CD14-positive monocyte (primary cell): Measurements from ENCODE around the gene DYSF. TPM values are rescaled to one million over a fixed set of nuclear protein-coding genes. Genes with fewer than 3 reads are reported as not detected.

Source experiments
- DNase-seq, 3 donors: peaks; one replicate each; pipeline ENCODE4 v3.0.0-alpha.2; 2011 to 2022
- H2AFZ ChIP-seq: 2 replicates; pipeline ENCODE4 v1.6.0; 2012; ENCODE audit warnings: mild to moderate bottlenecking, low read depth, low read length, inconsistent platforms; ENCODE audit not compliant: insufficient read depth, poor library complexity, severe bottlenecking
- H3K27ac ChIP-seq, 2 donors: 1 replicate in 1 of 2; 2 replicates in 1 of 2; pipeline ENCODE4 v1.5.1; 2012 to 2013; ENCODE audit warnings: low read length in 2 of 2, control low read depth in 1 of 2, inconsistent platforms in 1 of 2, low read depth in 1 of 2, mild to moderate bottlenecking in 1 of 2
- H3K27me3 ChIP-seq, 2 donors: one replicate each; pipeline versions ENCODE4 v1.6.0 to v1.6.1; 2011 to 2013; ENCODE audit warnings: low read length in 2 of 2; ENCODE audit not compliant: control insufficient read depth in 2 of 2, insufficient read depth in 2 of 2
- H3K36me3 ChIP-seq, 2 donors: replicated peaks in 1 of 2; 1 replicate in 1 of 2; 2 replicates in 1 of 2; pipeline versions ENCODE4 v1.5.1 to v1.6.1; 2012 to 2013; ENCODE audit warnings: low read length in 2 of 2, control low read depth in 1 of 2, inconsistent platforms in 1 of 2, mild to moderate bottlenecking in 1 of 2; ENCODE audit not compliant: insufficient read depth in 2 of 2, control insufficient read depth in 1 of 2
- H3K4me1 ChIP-seq, 2 donors: 1 replicate in 1 of 2; 2 replicates in 1 of 2; pipeline versions ENCODE4 v1.5.1 to v1.6.1; 2012 to 2013; ENCODE audit warnings: low read length in 2 of 2, control low read depth in 1 of 2, inconsistent platforms in 1 of 2, mild to moderate bottlenecking in 1 of 2, moderate library complexity in 1 of 2; ENCODE audit not compliant: insufficient read depth in 2 of 2, control insufficient read depth in 1 of 2
- H3K4me2 ChIP-seq: replicated peaks from 2 replicates; pipeline ENCODE3; 2012; ENCODE audit warnings: low read length, moderate library complexity, mild to moderate bottlenecking; ENCODE audit not compliant: poor library complexity, severe bottlenecking; ENCODE audit errors: extremely low read depth
- H3K4me3 ChIP-seq, 3 experiments: fragments of 200-600 bp in 1 of 3; sonication (generic) in 1 of 3; replicated peaks in 1 of 3; 1 replicate in 2 of 3; 2 replicates in 1 of 3; pipeline ENCODE4 v1.5.1; 2011 to 2013; ENCODE audit warnings: low read length in 3 of 3, mild to moderate bottlenecking in 3 of 3, control low read depth in 2 of 3, low read depth in 2 of 3, inconsistent platforms in 1 of 3, moderate library complexity in 1 of 3
- H3K79me2 ChIP-seq: 2 replicates; pipeline ENCODE4 v1.6.0; 2012; ENCODE audit warnings: mild to moderate bottlenecking, control low read depth, inconsistent platforms, low read length, moderate library complexity; ENCODE audit not compliant: insufficient read depth
- H3K9ac ChIP-seq: 2 replicates; pipeline ENCODE4 v1.6.0; 2017; ENCODE audit warnings: low read length, mild to moderate bottlenecking; ENCODE audit not compliant: insufficient read depth, poor library complexity, severe bottlenecking
- H3K9me3 ChIP-seq, 2 donors: replicated peaks in 1 of 2; 1 replicate in 1 of 2; 2 replicates in 1 of 2; pipeline versions ENCODE4 v1.5.1 to v1.6.1; 2012 to 2013; ENCODE audit warnings: low read length in 2 of 2, control low read depth in 1 of 2; ENCODE audit not compliant: control insufficient read depth in 1 of 2, insufficient read depth in 1 of 2
- H4K20me1 ChIP-seq: 2 replicates; pipeline ENCODE4 v1.6.0; 2012; ENCODE audit warnings: mild to moderate bottlenecking, low read length, control low read depth, moderate library complexity; ENCODE audit not compliant: insufficient read depth
- H3K27ac Mint-ChIP-seq, 7 donors: one replicate each; pipeline ENCODE4 v1.8.0; 2020; ENCODE audit warnings: mild to moderate bottlenecking in 7 of 7, mixed read lengths in 7 of 7, moderate library complexity in 6 of 7, inconsistent platforms in 2 of 7
- H3K27me3 Mint-ChIP-seq, 3 donors: one replicate each; pipeline ENCODE4 v1.8.0; 2021 to 2022; ENCODE audit warnings: low read depth in 3 of 3, mild to moderate bottlenecking in 3 of 3, mixed read lengths in 3 of 3, moderate library complexity in 3 of 3, inconsistent platforms in 1 of 3
- H3K36me3 Mint-ChIP-seq, 2 donors: one replicate each; pipeline ENCODE4 v1.8.0; 2020; ENCODE audit warnings: mixed read lengths in 2 of 2, inconsistent platforms in 1 of 2, mild to moderate bottlenecking in 1 of 2
- H3K4me1 Mint-ChIP-seq: one replicate; pipeline ENCODE4 v1.8.0; 2020; ENCODE audit warnings: mild to moderate bottlenecking, mixed read lengths
- H3K4me3 Mint-ChIP-seq, 2 donors: one replicate each; pipeline ENCODE4 v1.8.0; 2020; ENCODE audit warnings: mild to moderate bottlenecking in 2 of 2, mixed read lengths in 2 of 2, moderate library complexity in 1 of 2
- H3K9me3 Mint-ChIP-seq, 7 donors: one replicate each; pipeline ENCODE4 v1.8.0; 2020 to 2022; ENCODE audit warnings: mixed read lengths in 7 of 7, mild to moderate bottlenecking in 6 of 7, moderate library complexity in 6 of 7, inconsistent platforms in 2 of 7
- WGBS: methylation state at CpG from one replicate; pipeline ENCODE4 v1.1.5; 2013; ENCODE audit warnings: missing lambda C conversion rate; ENCODE audit not compliant: insufficient coverage; 5-methylcytosine and 5-hydroxymethylcytosine counted together
- intact Hi-C, 2 donors: fragments of 100-400 bp; cut with micrococcal nuclease; formaldehyde crosslinking; loops; one replicate each; pipeline versions ENCODE4 v1.15.0 to v1.15.1; 2023
- polyA plus RNA-seq, 3 donors: library from polyadenylated mRNA; depleted of rRNA in 1 of 3; unstranded in 2 of 3; stranded (reverse) in 1 of 3; fragments of 300-500 nt in 2 of 3; fragments of >200 nt in 1 of 3; fragmentation: Illumina TruSeq in 2 of 3; gene quantifications; 1 replicate in 2 of 3; 2 replicates in 1 of 3; pipeline ENCODE4 v1.2.3, GENCODE V29; 2012 to 2021
- TF ChIP-seq, protein P1 (sequence below): fragments of 200-600 bp; IDR thresholded peaks from one replicate; pipeline ENCODE4 v1.8.0; 2022; ENCODE audit warnings: antibody characterized with exemption, mild to moderate bottlenecking

The DYSF gene
- polyA plus RNA-seq, 3 donors, result 16.1 to 72.5 (median 31.2) TPM

GRCh38 chr2:71563872-71564271 lies 110.5 kb downstream of the DYSF start:
- WGBS, result 96% methylated on average over 4 of the region's 11 CpGs
- no peak for DNase-seq
- no peak overlapping the region for H3K4me3 Mint-ChIP-seq

GRCh38 chr2:71564361-71564760 lies 111.0 kb downstream of the DYSF start:
- Histone ChIP-seq H3K27ac (no peak overlapping the region), H3K9ac (no peak overlapping the region), H3K79me2 (no peaks in the 10 kb centered on the region), H4K20me1 (peaks cover 82% of the 10 kb centered on the region), H3K4me3 (no peak overlapping the region), H3K4me2 (no peak overlapping the region), H3K4me1 (no peaks in the 10 kb centered on the region), H3K36me3 (peaks cover 80 to 100% of the 10 kb centered on the region in 2 donors), H3K27me3 (no peaks in the 10 kb centered on the region), H2AFZ (no peak overlapping the region), H3K9me3 (no peaks in the 10 kb centered on the region)
- H3K9me3 Mint-ChIP-seq, result peaks cover 0 to 6% (median under 1%) of the 10 kb centered on the region in 7 donors
- intact Hi-C loops, result no loop called here
- peak overlapping the region in 1 of 7 donors; percentile 12 for H3K27ac Mint-ChIP-seq
- peaks cover 68 to 72% of the 10 kb centered on the region in 2 donors for H3K36me3 Mint-ChIP-seq
- no peak overlapping the region for H3K4me3 Mint-ChIP-seq
- H3K27me3 Mint-ChIP-seq, result peaks cover 0 to 2% (median 1%) of the 10 kb centered on the region in 3 donors
- TF ChIP-seq, protein P1, sequence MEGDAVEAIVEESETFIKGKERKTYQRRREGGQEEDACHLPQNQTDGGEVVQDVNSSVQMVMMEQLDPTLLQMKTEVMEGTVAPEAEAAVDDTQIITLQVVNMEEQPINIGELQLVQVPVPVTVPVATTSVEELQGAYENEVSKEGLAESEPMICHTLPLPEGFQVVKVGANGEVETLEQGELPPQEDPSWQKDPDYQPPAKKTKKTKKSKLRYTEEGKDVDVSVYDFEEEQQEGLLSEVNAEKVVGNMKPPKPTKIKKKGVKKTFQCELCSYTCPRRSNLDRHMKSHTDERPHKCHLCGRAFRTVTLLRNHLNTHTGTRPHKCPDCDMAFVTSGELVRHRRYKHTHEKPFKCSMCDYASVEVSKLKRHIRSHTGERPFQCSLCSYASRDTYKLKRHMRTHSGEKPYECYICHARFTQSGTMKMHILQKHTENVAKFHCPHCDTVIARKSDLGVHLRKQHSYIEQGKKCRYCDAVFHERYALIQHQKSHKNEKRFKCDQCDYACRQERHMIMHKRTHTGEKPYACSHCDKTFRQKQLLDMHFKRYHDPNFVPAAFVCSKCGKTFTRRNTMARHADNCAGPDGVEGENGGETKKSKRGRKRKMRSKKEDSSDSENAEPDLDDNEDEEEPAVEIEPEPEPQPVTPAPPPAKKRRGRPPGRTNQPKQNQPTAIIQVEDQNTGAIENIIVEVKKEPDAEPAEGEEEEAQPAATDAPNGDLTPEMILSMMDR, result no peak
- WGBS, result 100% methylated on average over 4 of the region's 5 CpGs
- DNase-seq, result no peak
- H3K4me1 Mint-ChIP-seq, result no peaks in the 10 kb centered on the region

More at GRCh38 chr2:71563872-71564271, 110.5 kb downstream of the DYSF start:
- no peaks in the 10 kb centered on the region for H3K4me1 Mint-ChIP-seq
- peaks cover 0 to 2% (median 1%) of the 10 kb centered on the region in 3 donors for H3K27me3 Mint-ChIP-seq
- Histone ChIP-seq H3K27me3 (no peaks in the 10 kb centered on the region), H3K4me1 (no peaks in the 10 kb centered on the region), H3K79me2 (no peaks in the 10 kb centered on the region), H3K9me3 (no peaks in the 10 kb centered on the region), H4K20me1 (peaks cover 87% of the 10 kb centered on the region), H3K36me3 (peaks cover 80 to 100% of the 10 kb centered on the region in 2 donors), H3K4me2 (no peak overlapping the region), H3K9ac (no peak overlapping the region), H3K4me3 (no peak overlapping the region), H2AFZ (no peak overlapping the region), H3K27ac (no peak overlapping the region)
- H3K9me3 Mint-ChIP-seq, result peaks cover 0 to 2% (median 0%) of the 10 kb centered on the region in 7 donors
- H3K36me3 Mint-ChIP-seq, result peaks cover 73 to 77% of the 10 kb centered on the region in 2 donors
- no peak overlapping the region for H3K27ac Mint-ChIP-seq
- TF ChIP-seq, protein P1, result no peak
- intact Hi-C loops, result no loop called here
